ENCODE measurements around the gene WDR81.

Gene WDR81

DNA sequence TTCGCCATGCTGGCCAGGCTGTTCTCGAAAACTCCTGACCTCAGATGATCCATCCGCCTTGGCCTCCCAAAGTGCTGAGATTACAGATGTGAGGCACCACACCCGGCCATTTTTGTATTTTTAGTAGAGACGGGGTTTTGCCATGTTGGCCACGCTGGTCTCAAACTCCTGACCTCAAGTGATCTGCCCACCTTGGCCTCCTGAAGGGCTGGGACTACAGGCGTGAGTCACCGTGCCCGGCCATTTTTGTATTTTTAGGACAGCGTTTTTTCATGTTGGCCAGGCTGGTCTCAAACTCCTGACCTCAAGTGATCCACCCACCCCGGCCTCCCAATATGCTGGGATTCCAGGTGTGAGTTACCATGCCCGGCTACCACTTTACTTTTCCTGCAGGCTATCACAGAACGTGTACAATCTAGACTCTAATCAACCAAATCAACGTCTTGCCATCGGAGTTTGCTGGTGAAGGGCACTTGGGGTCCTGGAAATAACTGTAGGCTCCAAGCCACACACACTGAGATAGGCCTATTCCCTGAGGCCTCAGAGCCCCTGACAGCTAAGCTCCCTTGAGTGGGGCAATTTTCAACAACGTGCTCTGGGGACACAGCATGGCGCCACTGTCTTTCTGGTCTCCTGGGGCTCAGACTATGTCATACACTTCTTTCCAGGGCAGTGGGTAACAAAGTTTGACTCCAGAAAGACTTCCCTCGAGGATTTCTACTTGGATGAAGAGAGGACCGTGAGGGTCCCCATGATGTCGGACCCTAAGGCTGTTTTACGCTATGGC, 50.1 kb downstream of the WDR81 start:
- no peaks in the 10 kb centered on the region for H4K20me1 ChIP-seq (ENCODE audit: insufficient read depth, low read length, poor library complexity, severe bottlenecking)
- no peak overlapping the region for H3K9ac ChIP-seq (ENCODE audit: low read depth, low read length, poor library complexity, severe bottlenecking)
- H3K4me2 ChIP-seq (ENCODE audit: low read depth, low read length, poor library complexity, severe bottlenecking) = no peak overlapping the region
- H3K79me2 ChIP-seq (ENCODE audit: insufficient read depth, low read length) = no peaks in the 10 kb centered on the region
- no peak overlapping the region for H3K4me3 ChIP-seq (ENCODE audit: low read length, poor library complexity, severe bottlenecking)
- H3K9me2 ChIP-seq (replicated peaks; ENCODE audit: low read depth, low read length) = no peaks in the 10 kb centered on the region
- TF ChIP-seq, protein P1, sequence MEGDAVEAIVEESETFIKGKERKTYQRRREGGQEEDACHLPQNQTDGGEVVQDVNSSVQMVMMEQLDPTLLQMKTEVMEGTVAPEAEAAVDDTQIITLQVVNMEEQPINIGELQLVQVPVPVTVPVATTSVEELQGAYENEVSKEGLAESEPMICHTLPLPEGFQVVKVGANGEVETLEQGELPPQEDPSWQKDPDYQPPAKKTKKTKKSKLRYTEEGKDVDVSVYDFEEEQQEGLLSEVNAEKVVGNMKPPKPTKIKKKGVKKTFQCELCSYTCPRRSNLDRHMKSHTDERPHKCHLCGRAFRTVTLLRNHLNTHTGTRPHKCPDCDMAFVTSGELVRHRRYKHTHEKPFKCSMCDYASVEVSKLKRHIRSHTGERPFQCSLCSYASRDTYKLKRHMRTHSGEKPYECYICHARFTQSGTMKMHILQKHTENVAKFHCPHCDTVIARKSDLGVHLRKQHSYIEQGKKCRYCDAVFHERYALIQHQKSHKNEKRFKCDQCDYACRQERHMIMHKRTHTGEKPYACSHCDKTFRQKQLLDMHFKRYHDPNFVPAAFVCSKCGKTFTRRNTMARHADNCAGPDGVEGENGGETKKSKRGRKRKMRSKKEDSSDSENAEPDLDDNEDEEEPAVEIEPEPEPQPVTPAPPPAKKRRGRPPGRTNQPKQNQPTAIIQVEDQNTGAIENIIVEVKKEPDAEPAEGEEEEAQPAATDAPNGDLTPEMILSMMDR (conservative IDR thresholded peaks at IDR 0.05; ENCODE audit: low read length) = no peak
- TF ChIP-seq EZH2phosphoT487 (IDR thresholded peaks at IDR 0.05; ENCODE audit: borderline replicate concordance) = no peak
- peaks cover 3% of the 10 kb centered on the region for H3K4me1 ChIP-seq (ENCODE audit: insufficient read depth, low read length, poor library complexity, severe bottlenecking)
- no peak overlapping the region for H2AFZ ChIP-seq (ENCODE audit: low read length)
- peaks cover 19% of the 10 kb centered on the region; the same call in 1 of the 2 replicates for H3K36me3 ChIP-seq (ENCODE audit: insufficient read depth, low read length)
- no peaks in the 10 kb centered on the region for H3K27me3 ChIP-seq (ENCODE audit: insufficient read depth, low read length, poor library complexity, severe bottlenecking)
- H3F3A ChIP-seq (ENCODE audit: low read depth) = no peaks in the 10 kb centered on the region
- no peaks in the 10 kb centered on the region for H3K9me3 ChIP-seq (ENCODE audit: insufficient read depth, low read depth, low read length)

DNA sequence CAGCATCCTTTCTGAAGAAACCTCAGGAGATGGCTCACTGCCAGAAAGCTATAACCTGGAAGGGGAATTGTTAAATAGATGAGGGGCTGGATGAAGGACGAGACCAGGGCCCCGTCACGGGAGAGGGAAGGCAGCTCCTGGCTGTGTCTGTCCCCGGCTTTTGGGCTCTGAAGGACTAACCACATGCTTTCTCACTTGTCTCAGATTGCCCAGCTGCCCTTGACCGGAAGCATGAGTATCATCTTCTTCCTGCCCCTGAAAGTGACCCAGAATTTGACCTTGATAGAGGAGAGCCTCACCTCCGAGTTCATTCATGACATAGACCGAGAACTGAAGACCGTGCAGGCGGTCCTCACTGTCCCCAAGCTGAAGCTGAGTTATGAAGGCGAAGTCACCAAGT, 51.8 kb downstream of the WDR81 start:
- no peak overlapping the region for H3K4me3 ChIP-seq (ENCODE audit: low read length, poor library complexity, severe bottlenecking)
- H3K36me3 ChIP-seq (ENCODE audit: insufficient read depth, low read length) = peaks cover 32% of the 10 kb centered on the region; the same call in 1 of the 2 replicates
- no peaks in the 10 kb centered on the region for H3F3A ChIP-seq (ENCODE audit: low read depth)
- no peaks in the 10 kb centered on the region for H3K27me3 ChIP-seq (ENCODE audit: insufficient read depth, low read length, poor library complexity, severe bottlenecking)
- H3K9me3 ChIP-seq (ENCODE audit: insufficient read depth, low read depth, low read length) = no peaks in the 10 kb centered on the region
- no peaks in the 10 kb centered on the region for H4K20me1 ChIP-seq (ENCODE audit: insufficient read depth, low read length, poor library complexity, severe bottlenecking)
- no peak overlapping the region for H2AFZ ChIP-seq (ENCODE audit: low read length)
- H3K9ac ChIP-seq (ENCODE audit: low read depth, low read length, poor library complexity, severe bottlenecking) = no peak overlapping the region
- no peaks in the 10 kb centered on the region for H3K4me1 ChIP-seq (ENCODE audit: insufficient read depth, low read length, poor library complexity, severe bottlenecking)
- TF ChIP-seq EZH2phosphoT487 (IDR thresholded peaks at IDR 0.05; ENCODE audit: borderline replicate concordance) = no peak
- TF ChIP-seq, protein P1 (conservative IDR thresholded peaks at IDR 0.05; ENCODE audit: low read length) = no peak
- H3K79me2 ChIP-seq (ENCODE audit: insufficient read depth, low read length) = no peaks in the 10 kb centered on the region
- no peak overlapping the region for H3K4me2 ChIP-seq (ENCODE audit: low read depth, low read length, poor library complexity, severe bottlenecking)
- no peaks in the 10 kb centered on the region for H3K9me2 ChIP-seq (replicated peaks; ENCODE audit: low read depth, low read length)

DNA sequence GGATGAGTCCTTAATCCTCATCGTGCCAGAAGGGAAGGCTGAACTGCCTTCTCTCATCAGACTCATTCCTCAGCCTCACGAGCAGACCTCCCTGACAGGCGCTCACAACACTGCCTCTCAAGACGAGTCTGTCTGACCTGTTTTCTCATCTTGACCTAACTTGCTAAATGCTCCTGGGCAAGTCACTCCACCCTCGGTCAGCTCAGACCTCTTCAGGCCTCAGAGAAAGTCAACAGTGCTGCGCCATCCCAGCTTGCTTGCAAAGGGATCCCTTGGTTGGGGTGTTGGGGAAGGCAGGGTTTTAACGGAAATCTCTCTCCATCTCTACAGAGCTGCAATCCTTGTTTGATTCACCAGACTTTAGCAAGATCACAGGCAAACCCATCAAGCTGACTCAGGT, 52.4 kb downstream of the WDR81 start:
- no peaks in the 10 kb centered on the region for H3K79me2 ChIP-seq (ENCODE audit: insufficient read depth, low read length)
- TF ChIP-seq, protein P1 (conservative IDR thresholded peaks at IDR 0.05; ENCODE audit: low read length) = no peak
- H3K9me3 ChIP-seq (ENCODE audit: insufficient read depth, low read depth, low read length) = no peaks in the 10 kb centered on the region
- no peak overlapping the region for H3K9ac ChIP-seq (ENCODE audit: low read depth, low read length, poor library complexity, severe bottlenecking)
- H2AFZ ChIP-seq (ENCODE audit: low read length) = no peak overlapping the region
- no peak overlapping the region for H3K4me2 ChIP-seq (ENCODE audit: low read depth, low read length, poor library complexity, severe bottlenecking)
- H3F3A ChIP-seq (ENCODE audit: low read depth) = no peaks in the 10 kb centered on the region
- H3K4me1 ChIP-seq (ENCODE audit: insufficient read depth, low read length, poor library complexity, severe bottlenecking) = no peaks in the 10 kb centered on the region
- no peaks in the 10 kb centered on the region for H3K9me2 ChIP-seq (replicated peaks; ENCODE audit: low read depth, low read length)
- no peaks in the 10 kb centered on the region for H4K20me1 ChIP-seq (ENCODE audit: insufficient read depth, low read length, poor library complexity, severe bottlenecking)
- H3K36me3 ChIP-seq (ENCODE audit: insufficient read depth, low read length) = peaks cover 37% of the 10 kb centered on the region; the same call in 1 of the 2 replicates
- no peaks in the 10 kb centered on the region for H3K27me3 ChIP-seq (ENCODE audit: insufficient read depth, low read length, poor library complexity, severe bottlenecking)
- H3K4me3 ChIP-seq (ENCODE audit: low read length, poor library complexity, severe bottlenecking) = no peak overlapping the region
